GM19035 (cell line): ENCODE results near the gene TNP2.

Source experiments
- ATAC-seq: cut with Tn5 transposase; IDR thresholded peaks from one replicate; pipeline ENCODE4 v1.9.1; 2021; ENCODE audit not compliant: unreplicated experiment

TNP2 gene

GRCh38 chr16:11256661-11257130, 12.4 kb downstream of the TNP2 start:
- no peak for ATAC-seq

- ATAC-seq: peak; percentile 63
Observed at GRCh38 chr16:11255737-11256660, 13.1 kb downstream of the TNP2 start, which contains the start of gene SOCS1. Gene SOCS1 (minus strand): TSS chr16:11256204. CDS start chr16:11255478, 726 bp downstream.

- peak; percentile 3 for ATAC-seq
Observed at GRCh38 chr16:11254913-11255736, 14.0 kb downstream of the TNP2 start.

- ATAC-seq: no peak
Observed at GRCh38 chr16:11253995-11254912, 14.9 kb downstream of the TNP2 start.

- no peak for ATAC-seq
Observed at GRCh38 chr16:11253009-11253994, 15.8 kb downstream of the TNP2 start.

- no peak for ATAC-seq
Observed at GRCh38 chr16:11252482-11252931, 16.6 kb downstream of the TNP2 start.

- no peak for ATAC-seq
Observed at GRCh38 chr16:11251525-11252481, 17.3 kb downstream of the TNP2 start.

- no peak for ATAC-seq
Observed at GRCh38 chr16:11250786-11251524, 18.2 kb downstream of the TNP2 start.

GRCh38 chr16:11250091-11250785, 18.9 kb downstream of the TNP2 start:
- ATAC-seq: no peak

- no peak for ATAC-seq
Observed at GRCh38 chr16:11249233-11250061, 19.7 kb downstream of the TNP2 start.

- no peak for ATAC-seq
Observed at GRCh38 chr16:11248133-11248532, 21.0 kb downstream of the TNP2 start.

- ATAC-seq: no peak
Observed at GRCh38 chr16:11245988-11246387, 23.1 kb downstream of the TNP2 start.

- ATAC-seq: no peak
Observed at GRCh38 chr16:11245222-11245737, 23.8 kb downstream of the TNP2 start.

- no peak for ATAC-seq
Observed at GRCh38 chr16:11242658-11243057, 26.5 kb downstream of the TNP2 start.

- ATAC-seq: no peak
Observed at GRCh38 chr16:11241480-11242204, 27.5 kb downstream of the TNP2 start.
